ENCODE results near the gene FTCD.
"Not testable (repeated sequence)": the region's sequence is repeated elsewhere in the genome, so short reads cannot be mapped to it uniquely, and the experiment has no call there.

FTCD gene

GRCh38 chr21:46150491-46151121 lies 4.8 kb downstream of the FTCD start:
- no peak for DNase-seq (ENCODE audit: insufficient read length, low spot score)
- no peak for FAIRE-seq
- TF ChIP-seq TAF1 (IDR thresholded peaks at IDR 0.05; ENCODE audit: low read depth, low read length) (no peak), PAX5 (IDR thresholded peaks at IDR 0.05; ENCODE audit: insufficient read depth, low read length, severe bottlenecking) (no peak), POLR2AphosphoS5 (IDR thresholded peaks at IDR 0.05; ENCODE audit: low read depth, low read length) (no peak), POLR2A (IDR thresholded peaks at IDR 0.05; ENCODE audit: low read depth, low read length) (no peak), POU2F2 (IDR thresholded peaks at IDR 0.05; ENCODE audit: low read depth, low read length) (no peak), SPI1 (IDR thresholded peaks at IDR 0.05; ENCODE audit: low read depth, low read length) (no peak)

GRCh38 chr21:46150073-46150472 lies 5.3 kb downstream of the FTCD start:
- no peak for TF ChIP-seq POLR2AphosphoS5 (IDR thresholded peaks at IDR 0.05; ENCODE audit: low read depth, low read length)
- TF ChIP-seq POLR2A (IDR thresholded peaks at IDR 0.05; ENCODE audit: low read depth, low read length), result no peak
- TF ChIP-seq POU2F2 (IDR thresholded peaks at IDR 0.05; ENCODE audit: low read depth, low read length), result no peak
- no peak for TF ChIP-seq TAF1 (IDR thresholded peaks at IDR 0.05; ENCODE audit: low read depth, low read length)
- no peak for TF ChIP-seq SPI1 (IDR thresholded peaks at IDR 0.05; ENCODE audit: low read depth, low read length)
- TF ChIP-seq PAX5 (IDR thresholded peaks at IDR 0.05; ENCODE audit: insufficient read depth, low read length, severe bottlenecking), result no peak
- FAIRE-seq, result no peak

GRCh38 chr21:46149205-46149901 lies 6.0 kb downstream of the FTCD start:
- TF ChIP-seq POU2F2 (IDR thresholded peaks at IDR 0.05; ENCODE audit: low read depth, low read length) (no peak), TAF1 (IDR thresholded peaks at IDR 0.05; ENCODE audit: low read depth, low read length) (no peak), SPI1 (IDR thresholded peaks at IDR 0.05; ENCODE audit: low read depth, low read length) (no peak), POLR2A (IDR thresholded peaks at IDR 0.05; ENCODE audit: low read depth, low read length) (no peak), PAX5 (IDR thresholded peaks at IDR 0.05; ENCODE audit: insufficient read depth, low read length, severe bottlenecking) (no peak), POLR2AphosphoS5 (IDR thresholded peaks at IDR 0.05; ENCODE audit: low read depth, low read length) (no peak)
- FAIRE-seq (no peak), DNase-seq (ENCODE audit: insufficient read length, low spot score) (no peak)

More at GRCh38 chr21:46150073-46150472, 5.3 kb downstream of the FTCD start:
- no peak for DNase-seq (ENCODE audit: insufficient read length, low spot score)

- no peak for FAIRE-seq
Observed at GRCh38 chr21:46148106-46148505, 7.3 kb downstream of the FTCD start.

GRCh38 chr21:46147429-46147828 lies 8.0 kb downstream of the FTCD start:
- not testable (repeated sequence) for FAIRE-seq; DNase-seq (ENCODE audit: insufficient read length, low spot score)

More at GRCh38 chr21:46148106-46148505, 7.3 kb downstream of the FTCD start:
- DNase-seq (ENCODE audit: insufficient read length, low spot score), result no peak
- TF ChIP-seq POU2F2 (IDR thresholded peaks at IDR 0.05; ENCODE audit: low read depth, low read length) (no peak), PAX5 (IDR thresholded peaks at IDR 0.05; ENCODE audit: insufficient read depth, low read length, severe bottlenecking) (no peak), TAF1 (IDR thresholded peaks at IDR 0.05; ENCODE audit: low read depth, low read length) (no peak), SPI1 (IDR thresholded peaks at IDR 0.05; ENCODE audit: low read depth, low read length) (no peak), POLR2AphosphoS5 (IDR thresholded peaks at IDR 0.05; ENCODE audit: low read depth, low read length) (no peak), POLR2A (IDR thresholded peaks at IDR 0.05; ENCODE audit: low read depth, low read length) (no peak)

GRCh38 chr21:46146856-46147255 lies 8.5 kb downstream of the FTCD start:
- FAIRE-seq, result no peak
- TF ChIP-seq PAX5 (IDR thresholded peaks at IDR 0.05; ENCODE audit: insufficient read depth, low read length, severe bottlenecking) (no peak), SPI1 (IDR thresholded peaks at IDR 0.05; ENCODE audit: low read depth, low read length) (no peak), POLR2AphosphoS5 (IDR thresholded peaks at IDR 0.05; ENCODE audit: low read depth, low read length) (no peak), TAF1 (IDR thresholded peaks at IDR 0.05; ENCODE audit: low read depth, low read length) (no peak), POLR2A (IDR thresholded peaks at IDR 0.05; ENCODE audit: low read depth, low read length) (no peak), POU2F2 (IDR thresholded peaks at IDR 0.05; ENCODE audit: low read depth, low read length) (no peak)

GRCh38 chr21:46145840-46146691 lies 9.3 kb downstream of the FTCD start:
- no peak for FAIRE-seq
- DNase-seq (ENCODE audit: insufficient read length, low spot score), result no peak
- no peak for TF ChIP-seq POU2F2 (IDR thresholded peaks at IDR 0.05; ENCODE audit: low read depth, low read length)
- TF ChIP-seq TAF1 (IDR thresholded peaks at IDR 0.05; ENCODE audit: low read depth, low read length), result no peak
- TF ChIP-seq SPI1 (IDR thresholded peaks at IDR 0.05; ENCODE audit: low read depth, low read length), result no peak
- TF ChIP-seq POLR2A (IDR thresholded peaks at IDR 0.05; ENCODE audit: low read depth, low read length), result no peak
- TF ChIP-seq POLR2AphosphoS5 (IDR thresholded peaks at IDR 0.05; ENCODE audit: low read depth, low read length), result no peak
- TF ChIP-seq PAX5 (IDR thresholded peaks at IDR 0.05; ENCODE audit: insufficient read depth, low read length, severe bottlenecking), result no peak

More at GRCh38 chr21:46146856-46147255, 8.5 kb downstream of the FTCD start:
- no peak for DNase-seq (ENCODE audit: insufficient read length, low spot score)

GRCh38 chr21:46145159-46145839 lies 10.1 kb downstream of the FTCD start:
- FAIRE-seq (no peak), DNase-seq (ENCODE audit: insufficient read length, low spot score) (no peak)
- TF ChIP-seq SPI1 (IDR thresholded peaks at IDR 0.05; ENCODE audit: low read depth, low read length), result no peak
- no peak for TF ChIP-seq POLR2A (IDR thresholded peaks at IDR 0.05; ENCODE audit: low read depth, low read length)
- TF ChIP-seq POU2F2 (IDR thresholded peaks at IDR 0.05; ENCODE audit: low read depth, low read length), result no peak
- TF ChIP-seq TAF1 (IDR thresholded peaks at IDR 0.05; ENCODE audit: low read depth, low read length), result no peak
- TF ChIP-seq PAX5 (IDR thresholded peaks at IDR 0.05; ENCODE audit: insufficient read depth, low read length, severe bottlenecking), result no peak
- TF ChIP-seq POLR2AphosphoS5 (IDR thresholded peaks at IDR 0.05; ENCODE audit: low read depth, low read length), result no peak
